HG03139 (cell line): ENCODE measurements around the gene ANKRD28.

Experiments used
- ATAC-seq: cut with Tn5 transposase; IDR thresholded peaks from one replicate; pipeline ENCODE4 v1.9.1; 2021; ENCODE audit not compliant: unreplicated experiment

Gene ANKRD28

DNA sequence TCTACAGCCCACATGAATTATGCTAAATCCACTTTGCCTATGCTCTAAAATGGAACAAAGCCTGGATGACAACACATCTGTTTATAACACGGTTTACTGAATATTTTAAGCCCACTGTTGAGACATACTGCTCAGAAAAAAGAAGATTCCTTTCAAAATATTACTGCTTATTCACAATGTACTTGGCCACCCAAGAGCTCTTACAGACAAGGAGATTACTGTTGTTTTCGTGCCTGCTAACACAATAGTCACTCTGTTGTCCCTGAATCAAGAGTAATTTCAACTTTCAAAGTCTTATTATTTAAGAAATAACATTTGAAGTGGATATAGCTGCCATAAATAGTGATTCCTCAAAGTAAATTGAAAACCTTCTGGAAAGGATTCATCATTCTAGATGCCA, 70.9 kb downstream of the ANKRD28 start:
- ATAC-seq = no peak

DNA sequence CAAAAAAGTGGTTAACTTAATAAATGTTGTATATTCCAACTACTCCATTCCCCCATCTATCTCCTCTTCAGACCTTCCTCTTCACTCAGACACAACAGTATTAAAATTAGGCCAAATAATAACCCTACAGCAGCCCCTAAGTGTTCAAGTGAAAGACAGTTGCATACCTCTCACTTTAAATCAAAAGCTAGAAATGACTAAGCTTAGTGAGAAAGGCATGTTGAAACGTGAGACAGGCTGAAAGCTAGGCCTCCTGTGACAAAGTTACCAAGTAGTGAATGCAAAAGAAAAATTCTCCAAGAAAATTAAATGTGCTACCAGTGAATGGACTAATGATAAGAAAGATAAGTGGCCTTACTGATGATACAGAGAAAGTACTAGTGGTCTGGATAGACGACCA, 71.7 kb downstream of the ANKRD28 start:
- ATAC-seq = peak; percentile 58

DNA sequence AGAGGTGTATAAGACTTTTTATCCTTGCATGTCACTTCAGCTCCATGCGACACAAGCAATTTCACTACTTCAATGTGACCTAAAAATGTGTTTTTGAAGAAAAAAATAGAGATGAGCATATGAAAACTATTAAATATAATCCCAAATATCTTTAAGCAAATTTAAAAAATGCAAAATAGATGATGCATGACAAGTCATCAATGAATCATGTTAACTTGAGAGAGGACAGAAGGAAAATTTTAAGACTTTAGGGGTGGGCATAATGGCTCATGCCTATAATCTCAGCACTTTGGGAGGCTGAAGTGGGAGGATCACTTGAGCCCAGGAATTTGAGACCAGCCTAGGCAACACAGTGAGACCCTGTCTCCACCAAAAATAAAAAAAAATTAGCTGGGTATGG, 73.3 kb downstream of the ANKRD28 start:
- no peak for ATAC-seq

DNA sequence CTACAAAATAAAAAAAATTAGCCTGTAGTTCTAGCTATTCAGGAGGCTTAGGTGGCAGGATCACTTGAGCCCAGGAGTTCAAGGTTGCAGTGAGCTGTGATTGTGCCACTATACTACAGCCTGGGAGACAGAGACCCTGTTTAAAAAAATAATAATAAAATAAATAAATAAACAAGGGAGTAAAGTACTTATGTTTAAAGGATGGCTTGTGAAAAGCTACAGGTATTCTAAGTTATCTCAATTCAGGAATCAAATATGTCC, 74.2 kb downstream of the ANKRD28 start:
- no peak for ATAC-seq

DNA sequence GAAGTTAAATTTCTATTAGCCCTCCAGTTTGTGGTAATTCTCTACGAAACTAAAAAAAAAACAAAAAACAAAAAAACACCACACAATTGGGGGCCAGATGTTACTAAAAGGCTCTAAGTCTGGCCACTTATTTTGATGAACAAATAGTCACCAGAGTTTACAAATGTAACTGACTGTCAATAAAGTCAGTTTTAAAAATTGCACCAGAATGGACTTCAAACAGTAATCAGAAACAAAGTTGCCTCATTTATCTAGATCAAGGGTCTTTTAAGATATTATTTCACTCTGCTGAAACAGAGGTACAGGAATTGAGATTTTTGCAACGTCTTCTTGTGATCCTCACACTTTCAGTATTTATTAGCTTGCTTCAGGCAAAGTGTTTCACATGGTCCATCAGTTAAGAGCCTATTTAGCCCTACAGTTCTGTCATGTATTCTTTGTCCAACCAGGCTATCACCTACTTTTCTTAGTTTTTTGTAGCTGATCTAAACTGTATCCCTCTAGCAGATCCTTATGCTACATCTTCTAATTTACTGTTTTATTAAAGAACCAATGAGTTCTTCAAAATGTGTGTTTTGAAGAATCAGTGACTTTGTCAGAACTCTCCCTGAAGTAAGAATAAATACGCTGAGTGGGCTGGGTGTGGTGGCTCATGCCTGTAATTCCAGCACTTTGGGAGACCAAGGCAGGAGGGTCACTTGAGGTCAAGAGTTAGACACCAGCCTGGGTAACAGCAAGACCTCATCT, 74.7 kb downstream of the ANKRD28 start:
- ATAC-seq = no peak

DNA sequence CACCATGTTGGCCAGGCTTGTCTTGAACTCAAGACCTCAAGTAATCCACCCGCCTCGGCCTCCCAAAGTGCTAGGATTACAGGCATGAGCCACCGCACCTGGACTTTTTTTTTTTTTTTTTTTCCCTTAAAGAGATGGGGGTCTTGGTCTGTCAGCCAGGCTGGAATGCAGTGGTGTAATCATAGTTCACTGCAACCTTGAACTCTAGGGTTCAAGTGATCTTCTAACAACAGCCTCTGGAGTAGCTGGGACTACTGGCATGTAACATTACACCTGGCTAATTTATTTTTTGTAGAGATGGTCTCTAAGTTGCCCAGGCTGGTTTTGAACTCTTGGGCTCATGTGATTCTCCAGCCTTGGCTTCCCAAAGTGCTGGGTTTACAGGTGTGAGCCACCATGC, 81.6 kb downstream of the ANKRD28 start:
- ATAC-seq = no peak

DNA sequence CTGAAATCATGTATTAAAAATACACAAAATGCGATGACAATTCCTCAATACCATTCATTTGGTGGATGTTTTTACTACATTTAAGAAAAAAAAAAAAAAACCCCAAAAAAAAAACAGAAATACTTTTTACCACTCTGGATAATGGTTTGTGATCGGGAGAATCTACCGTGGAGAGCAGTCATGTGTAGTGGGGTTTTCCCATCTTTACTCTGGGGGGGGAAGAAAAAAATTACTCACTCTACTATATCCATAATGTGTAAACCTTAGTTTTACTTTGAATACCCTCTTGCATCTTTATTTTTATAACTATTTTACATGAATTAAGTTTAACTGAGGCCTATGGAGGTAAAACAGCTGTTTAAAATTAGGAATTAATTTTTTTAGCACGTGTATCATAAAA, 83.3 kb downstream of the ANKRD28 start:
- ATAC-seq = no peak

DNA sequence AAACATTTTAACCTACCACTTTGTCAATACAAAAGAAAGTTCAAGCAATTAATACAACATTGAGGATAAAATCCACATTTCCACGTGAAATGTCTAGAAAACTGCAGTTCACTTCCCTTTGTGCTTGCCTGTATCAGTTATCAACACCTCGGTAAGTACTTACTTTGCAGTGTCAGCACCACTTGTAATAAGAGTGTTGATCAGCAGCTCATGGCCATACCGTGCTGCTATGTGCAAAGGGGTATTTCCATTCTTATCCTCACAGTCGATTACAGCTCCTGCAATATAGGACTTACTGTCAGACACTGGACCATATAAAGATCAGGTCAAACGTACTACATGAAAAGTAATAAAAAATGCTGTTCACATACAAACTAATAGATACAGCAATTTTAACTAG, 84.4 kb downstream of the ANKRD28 start:
- ATAC-seq = no peak

DNA sequence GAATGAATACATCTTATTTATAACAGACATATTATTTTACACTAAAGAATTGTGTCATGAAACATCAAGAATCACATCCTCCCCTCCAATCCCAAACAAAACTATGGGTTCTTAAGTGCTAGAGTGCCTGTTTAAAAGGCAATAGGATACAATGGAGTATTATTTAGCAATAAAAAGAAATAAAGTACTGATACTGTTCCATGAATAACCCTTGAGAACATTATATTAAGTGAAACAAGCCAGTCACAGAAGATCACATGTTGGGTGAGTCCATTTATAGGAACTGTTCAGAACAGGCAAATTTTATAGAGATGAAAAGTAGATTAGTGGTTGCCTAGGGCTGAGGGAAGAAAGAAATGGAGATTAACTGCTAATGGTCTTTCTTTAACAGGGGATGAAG, 86.5 kb downstream of the ANKRD28 start:
- no peak for ATAC-seq

DNA sequence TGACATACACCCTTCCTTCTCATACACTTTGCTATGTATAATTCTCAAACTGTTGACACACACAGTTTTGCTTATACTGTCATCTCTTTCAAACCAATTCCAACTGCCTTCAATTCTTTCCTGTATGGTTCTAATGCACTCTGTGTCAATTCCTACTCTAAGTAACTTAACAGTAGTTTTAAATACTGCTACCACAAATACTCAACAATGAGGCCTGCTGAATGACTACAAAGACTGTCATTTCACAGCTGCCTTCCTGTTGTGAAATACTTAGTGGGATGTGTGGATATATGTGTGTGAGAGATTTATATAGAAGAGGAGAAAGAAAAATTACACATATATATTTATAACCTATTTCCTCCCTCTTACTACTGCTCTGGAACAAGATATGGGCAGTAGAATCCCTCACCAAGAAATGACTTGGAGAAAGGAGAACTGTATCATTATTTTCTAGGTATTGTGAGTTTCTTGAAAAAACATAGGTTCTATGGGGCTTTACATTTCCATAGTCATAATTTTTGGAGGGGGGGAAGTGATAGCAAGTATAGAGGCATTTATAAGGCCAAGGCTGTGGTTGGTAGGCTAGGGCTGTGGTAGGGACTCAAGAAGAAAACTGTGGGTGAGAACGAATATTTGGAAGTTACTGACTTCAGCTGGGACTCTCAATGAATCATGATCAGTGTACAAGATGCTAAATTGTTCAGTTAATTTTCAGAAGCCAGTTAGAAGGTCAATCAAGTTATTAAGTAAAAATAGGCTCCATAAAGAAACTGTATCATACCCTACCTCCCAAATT, 88.7 kb downstream of the ANKRD28 start:
- ATAC-seq = no peak

DNA sequence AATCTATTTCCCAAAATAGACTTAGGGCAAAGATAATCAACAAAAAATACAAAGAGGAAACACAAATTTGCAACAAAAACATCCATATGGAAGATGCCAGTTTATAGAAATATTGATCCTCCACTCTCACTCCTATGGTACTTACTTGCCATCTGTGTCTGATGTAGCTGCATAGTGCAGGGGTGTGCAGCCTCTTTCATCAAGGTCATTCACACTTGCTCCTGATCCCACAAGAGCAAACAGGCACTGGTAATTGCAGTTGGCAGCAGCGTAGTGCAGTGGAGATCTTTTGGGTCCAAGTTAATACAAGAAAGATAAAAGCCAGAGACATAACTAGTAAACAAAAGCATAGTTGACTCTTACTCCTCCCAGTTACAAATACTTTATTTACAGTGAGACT, 90.0 kb downstream of the ANKRD28 start:
- no peak for ATAC-seq

DNA sequence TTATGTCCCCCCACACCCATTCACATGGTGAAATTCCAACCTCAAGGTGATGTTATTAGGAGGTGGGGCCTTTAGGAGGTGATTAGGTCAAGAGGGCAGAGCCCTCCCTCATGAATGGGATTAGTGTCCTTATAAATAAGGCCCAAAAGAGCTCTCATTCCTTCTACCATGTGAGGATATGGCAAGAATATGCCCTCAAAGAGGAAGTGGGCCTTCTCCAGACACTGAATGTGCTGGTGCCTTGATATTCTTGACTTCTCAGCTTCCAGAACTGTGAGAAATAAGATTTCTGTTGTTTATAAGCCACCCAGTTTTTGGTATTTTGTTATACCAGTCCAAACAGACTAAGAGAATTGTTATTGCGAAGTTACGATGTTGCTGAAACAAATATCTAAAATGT, 94.4 kb downstream of the ANKRD28 start:
- no peak for ATAC-seq

DNA sequence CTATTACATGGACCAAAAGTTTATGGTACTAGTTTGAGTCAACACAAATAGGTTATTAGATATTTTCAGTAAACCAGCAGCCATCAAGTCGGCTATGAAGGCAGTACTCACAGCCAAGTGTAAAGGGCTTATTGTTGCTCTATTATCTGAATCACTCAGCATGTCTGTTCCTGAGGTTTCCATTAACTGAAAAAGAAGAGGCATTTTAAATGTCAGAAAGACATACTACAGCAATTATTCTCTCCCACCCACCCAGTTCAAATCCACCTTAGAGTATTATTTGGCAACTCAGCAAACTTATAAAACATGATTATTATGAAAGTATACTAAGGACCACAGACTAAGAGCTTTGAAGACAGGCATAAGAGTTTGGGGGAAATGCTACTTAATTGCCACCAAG, 103.2 kb downstream of the ANKRD28 start:
- no peak for ATAC-seq

DNA sequence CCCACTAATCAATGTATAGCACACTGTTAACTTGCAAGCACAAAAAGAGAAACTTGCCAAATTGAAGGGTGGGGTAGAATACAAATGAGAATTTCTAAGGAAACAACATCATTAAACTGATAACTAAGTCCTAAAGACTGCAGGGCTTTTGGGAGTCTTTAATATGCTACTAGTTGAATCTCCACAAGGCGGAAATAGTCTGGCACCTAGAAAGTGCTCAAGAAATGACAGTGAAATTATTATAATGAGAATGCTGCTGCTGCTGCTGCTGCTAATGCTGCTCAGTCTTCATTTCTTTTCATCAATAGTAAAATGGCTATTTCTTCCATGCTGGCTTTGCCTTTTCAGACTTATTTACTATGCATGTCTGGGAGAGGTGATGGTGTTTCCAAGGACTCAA, 104.4 kb downstream of the ANKRD28 start:
- ATAC-seq = no peak

DNA sequence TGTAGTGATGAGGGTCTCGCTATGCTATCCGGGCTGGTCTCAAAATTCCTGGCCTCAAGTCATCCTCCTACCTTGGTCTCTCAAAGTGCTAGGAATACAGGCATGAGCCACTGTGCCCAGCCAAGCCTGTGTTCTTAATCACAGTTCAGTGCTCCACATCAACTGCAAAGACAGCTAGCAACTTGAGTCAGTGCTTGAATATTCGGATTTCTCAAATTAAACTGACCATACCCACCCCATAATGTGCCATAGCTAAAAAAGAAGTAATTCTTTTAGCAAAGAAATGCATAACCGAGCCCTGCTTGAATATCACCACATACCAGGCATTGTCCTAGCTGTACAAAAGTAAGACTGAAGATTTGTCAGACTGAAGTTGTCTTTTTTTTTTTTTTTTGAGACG, 107.0 kb downstream of the ANKRD28 start:
- ATAC-seq = no peak

DNA sequence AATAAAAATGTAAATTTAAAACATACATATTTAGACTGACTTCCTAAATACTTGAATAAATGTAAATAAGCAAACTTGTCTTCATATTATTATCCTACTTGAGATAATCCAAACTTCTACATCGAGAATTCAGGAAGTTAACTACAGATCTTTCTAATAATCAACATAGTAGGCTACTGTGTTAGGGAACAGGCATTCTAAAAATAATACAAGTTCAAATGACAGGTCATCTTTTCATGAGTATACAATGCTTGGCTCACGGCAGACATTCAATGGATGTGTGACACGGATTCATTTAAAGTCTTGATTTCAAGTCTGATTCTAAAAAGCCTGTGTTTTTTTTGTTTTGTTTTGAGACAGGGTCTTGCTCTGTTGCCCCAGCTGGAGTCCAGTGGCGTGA, 107.5 kb downstream of the ANKRD28 start:
- ATAC-seq = no peak

DNA sequence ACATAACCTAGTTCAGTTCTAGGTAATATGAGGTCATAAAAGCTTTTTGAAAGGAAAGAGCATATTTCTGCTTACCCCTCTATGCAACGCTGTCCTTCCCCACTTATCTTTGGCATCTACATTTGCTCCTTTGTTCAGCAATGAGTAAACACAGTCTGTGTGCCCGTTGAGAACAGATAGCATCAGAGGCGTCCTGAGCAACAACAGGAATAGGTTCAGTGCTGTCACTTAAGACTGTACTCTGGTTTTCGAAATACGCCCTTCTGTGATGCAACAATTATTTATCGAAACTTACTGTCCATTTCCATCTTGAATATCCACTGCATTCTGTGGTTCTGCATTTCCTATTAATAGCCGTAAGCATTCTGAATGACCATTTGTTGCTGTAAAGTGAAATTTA, 111.9 kb downstream of the ANKRD28 start:
- no peak for ATAC-seq

DNA sequence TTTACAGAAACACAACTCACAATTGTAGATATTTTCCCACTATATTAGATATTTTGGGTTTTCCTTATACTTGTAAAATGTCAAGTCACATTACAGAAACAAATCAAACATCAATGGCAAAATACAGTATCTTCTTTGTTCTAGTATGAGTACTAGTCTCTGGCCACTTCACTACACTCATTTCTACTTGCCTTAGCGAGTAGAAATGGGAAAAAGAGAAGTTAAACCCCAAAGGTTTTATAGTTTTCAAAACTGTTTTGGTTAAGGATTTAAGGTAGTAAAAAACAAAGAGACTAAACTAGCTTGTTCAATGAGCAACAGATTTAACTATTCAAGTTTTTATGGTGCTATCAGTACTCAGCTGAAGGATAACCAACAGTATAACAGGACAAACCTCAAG, 114.5 kb downstream of the ANKRD28 start:
- no peak for ATAC-seq

DNA sequence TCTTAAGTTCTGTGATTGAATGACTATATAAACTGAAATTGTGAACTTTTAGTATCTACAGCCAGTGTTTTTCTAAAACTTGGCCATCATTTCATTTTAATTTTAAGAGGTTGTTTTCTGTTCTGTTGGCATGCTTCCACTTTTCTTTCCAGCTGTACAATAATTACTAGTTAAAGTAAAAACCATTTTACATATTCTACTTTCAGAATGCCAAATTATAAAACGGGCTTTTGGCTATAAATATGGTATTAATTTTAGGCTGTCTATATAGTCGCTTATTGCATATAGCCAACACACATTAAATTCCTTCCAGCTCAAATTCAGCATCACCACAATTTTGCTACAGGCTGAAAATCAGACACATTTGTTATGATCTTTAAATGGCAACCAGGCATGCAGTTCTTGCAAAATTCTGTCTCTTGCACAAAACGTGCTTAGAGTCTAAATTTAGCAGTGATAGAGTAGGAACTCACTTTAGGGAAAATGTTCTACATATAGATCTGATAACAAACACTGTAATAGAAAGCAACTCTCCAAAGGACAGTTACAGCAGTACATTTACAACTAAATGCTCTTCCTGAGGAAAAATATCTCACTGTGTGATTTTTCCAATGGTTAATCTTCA, 115.1 kb downstream of the ANKRD28 start:
- ATAC-seq = no peak

DNA sequence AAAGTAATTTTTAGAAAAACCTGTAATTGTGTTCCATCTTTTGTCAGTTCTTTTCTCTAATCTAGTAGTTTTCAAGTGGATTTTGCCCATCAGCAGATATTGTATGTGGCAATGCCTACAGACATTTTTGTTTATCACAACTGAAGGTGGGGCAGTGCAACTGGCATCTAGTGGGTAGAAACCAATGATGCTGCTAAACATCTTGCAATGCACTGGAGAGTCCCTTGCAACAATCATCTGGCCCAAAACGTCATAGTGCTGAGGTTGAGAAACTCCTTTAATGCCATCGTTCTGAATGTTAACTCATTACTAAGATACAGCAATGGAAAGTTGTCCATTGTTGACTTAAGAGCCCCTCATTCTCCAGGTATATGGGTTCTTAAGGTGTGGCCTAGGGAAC, 116.1 kb downstream of the ANKRD28 start:
- ATAC-seq = no peak

DNA sequence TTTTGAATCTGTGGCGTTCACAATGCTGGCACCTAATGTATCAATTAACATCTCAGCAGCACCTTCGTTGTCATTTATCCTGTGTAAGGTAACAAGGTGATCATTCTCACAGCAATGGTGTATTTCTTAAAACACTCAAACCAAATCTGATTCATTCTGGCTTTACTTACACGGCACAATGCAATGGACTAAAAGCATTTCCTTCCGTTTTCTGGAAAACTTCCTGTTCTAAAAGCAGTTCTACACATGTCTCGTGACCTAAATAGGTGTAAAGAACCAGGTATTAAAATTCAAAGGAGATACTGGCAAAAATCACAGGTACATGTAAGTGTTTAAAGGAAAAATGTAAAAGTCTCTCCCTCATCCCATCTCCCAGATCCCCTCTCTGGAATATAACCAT, 118.5 kb downstream of the ANKRD28 start:
- no peak for ATAC-seq

DNA sequence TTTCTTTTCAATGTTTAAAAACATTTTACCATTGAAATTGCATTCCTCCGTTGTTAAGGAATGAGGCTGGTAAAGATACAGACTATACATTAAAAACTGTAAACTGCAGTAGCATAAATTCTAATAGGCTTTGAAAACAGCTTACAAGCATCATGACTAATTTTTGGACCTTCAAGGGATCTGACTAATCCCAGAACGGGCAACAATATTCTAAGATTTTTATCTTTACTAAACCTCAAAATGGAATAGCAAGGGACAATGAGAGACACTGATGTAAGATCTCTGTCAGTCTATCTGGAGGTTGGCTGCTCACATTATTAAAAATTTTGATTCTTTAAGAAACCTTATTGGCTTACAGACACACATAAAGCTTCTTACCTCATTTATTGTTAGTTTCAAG, 121.5 kb downstream of the ANKRD28 start:
- no peak for ATAC-seq

DNA sequence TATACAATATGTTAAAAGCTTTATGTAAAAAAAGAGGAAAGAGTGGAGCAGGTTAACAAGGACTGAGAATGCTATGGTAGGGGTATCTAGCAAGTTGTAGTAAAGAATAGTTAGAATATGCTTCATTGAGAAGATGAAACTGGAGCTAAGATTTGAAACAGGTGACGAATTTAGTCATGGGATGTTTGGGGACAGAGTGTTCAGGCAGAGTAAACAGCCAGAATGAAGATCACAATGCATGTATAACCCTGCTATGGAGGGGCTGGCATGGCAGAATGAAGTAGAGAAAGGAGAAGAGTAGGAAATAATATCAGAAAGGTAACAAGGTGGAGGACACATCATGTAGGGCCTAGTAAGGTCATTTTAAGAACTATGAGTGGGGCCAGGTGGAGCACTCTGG, 124.2 kb downstream of the ANKRD28 start:
- no peak for ATAC-seq
